PFSK-1 (cell line): Measurements from ENCODE around the gene PRRC1.

Source experiments
- POLR2AphosphoS5 ChIP-seq: IDR thresholded peaks from 2 replicates; pipeline ENCODE4 v1.6.1; 2012; ENCODE audit warnings: low read depth, mild to moderate bottlenecking, control low read depth, low read length, moderate library complexity
- REST ChIP-seq, 2 experiments: IDR thresholded peaks; 2 replicates each; pipeline versions ENCODE4 v1.6.1 to v1.8.0; 2011 to 2012; ENCODE audit warnings: low read depth in 2 of 2, low read length in 2 of 2, control low read depth in 1 of 2, inconsistent platforms in 1 of 2, mild to moderate bottlenecking in 1 of 2, moderate library complexity in 1 of 2; ENCODE audit not compliant: insufficient read depth in 1 of 2
- TAF1 ChIP-seq: IDR thresholded peaks from 2 replicates; pipeline ENCODE4 v1.6.1; 2012; ENCODE audit warnings: low read length, control low read depth, borderline replicate concordance; ENCODE audit not compliant: insufficient read depth

- TF ChIP-seq REST (IDR thresholded peaks at IDR 0.05; ENCODE audit: insufficient read depth in 1 of 2, low read depth in 2 of 2, low read length in 2 of 2) (no peak), POLR2AphosphoS5 (no peak), TAF1 (no peak)
Measured at GRCh38 chr5:127549551-127549950, 32.1 kb downstream of the PRRC1 start.
